Liver (tissue), 9 donors: ENCODE data around the gene ANO7. TPM values are rescaled to one million over a fixed set of nuclear protein-coding genes. Genes with fewer than 3 reads are reported as not detected.
A peak's percentile ranks its signal among the peaks of the same experiment; 100 is the strongest.

Experiments used
- DNase-seq: peaks from one replicate; pipeline ENCODE4 v3.0.0-alpha.2; 2017; ENCODE audit warnings: low spot score
- H3K27ac ChIP-seq, 2 donors: one replicate each; pipeline ENCODE4 v1.7.0; 2013; ENCODE audit warnings: inconsistent platforms in 2 of 2, low read length in 2 of 2, control low read depth in 1 of 2, low read depth in 1 of 2, mild to moderate bottlenecking in 1 of 2
- H3K27me3 ChIP-seq, 4 donors: one replicate each; pipeline versions ENCODE4 v1.6.1 to v1.7.0; 2013; ENCODE audit warnings: low read length in 3 of 4, inconsistent platforms in 1 of 4, mild to moderate bottlenecking in 1 of 4, moderate library complexity in 1 of 4; ENCODE audit not compliant: control insufficient read depth in 4 of 4, insufficient read depth in 4 of 4
- H3K36me3 ChIP-seq, 4 donors: one replicate each; pipeline versions ENCODE4 v1.6.1 to v1.7.0; 2013; ENCODE audit warnings: low read length in 3 of 4, mild to moderate bottlenecking in 3 of 4, low read depth in 1 of 4, moderate library complexity in 1 of 4; ENCODE audit not compliant: control insufficient read depth in 4 of 4, insufficient read depth in 3 of 4
- H3K4me1 ChIP-seq, 4 donors: one replicate each; pipeline versions ENCODE4 v1.6.1 to v1.7.0; 2013; ENCODE audit warnings: low read length in 3 of 4, mild to moderate bottlenecking in 3 of 4, moderate library complexity in 1 of 4; ENCODE audit not compliant: control insufficient read depth in 4 of 4, insufficient read depth in 4 of 4
- H3K4me3 ChIP-seq, 3 donors: one replicate each; pipeline versions ENCODE4 v1.6.1 to v1.7.0; 2013; ENCODE audit warnings: low read length in 3 of 3, control low read depth in 1 of 3, low read depth in 1 of 3, mild to moderate bottlenecking in 1 of 3
- H3K9ac ChIP-seq, 2 donors: one replicate each; pipeline ENCODE4 v1.7.0; 2013; ENCODE audit warnings: low read length in 2 of 2, mild to moderate bottlenecking in 2 of 2, moderate library complexity in 2 of 2, control low read depth in 1 of 2, low read depth in 1 of 2
- H3K9me3 ChIP-seq, 4 donors: one replicate each; pipeline versions ENCODE4 v1.6.1 to v1.7.0; 2013; ENCODE audit warnings: low read length in 3 of 4; ENCODE audit not compliant: control insufficient read depth in 4 of 4
- CTCF ChIP-seq: fragments of 150-350 bp; IDR thresholded peaks from 2 replicates; pipeline ENCODE4 v1.5.1; 2017; ENCODE audit warnings: improper control_type of control experiment, low read depth, low read length; ENCODE audit not compliant: missing input control
- GABPA ChIP-seq, 2 donors: IDR thresholded peaks in 1 of 2; conservative IDR thresholded peaks in 1 of 2; 2 replicates each; pipeline ENCODE4 v1.6.1; 2016; ENCODE audit warnings: antibody characterized with exemption in 2 of 2, mild to moderate bottlenecking in 1 of 2, moderate library complexity in 1 of 2
- HNF4A ChIP-seq, 2 donors: conservative IDR thresholded peaks; 2 replicates each; pipeline ENCODE4 v1.6.1; 2016; ENCODE audit warnings: antibody characterized with exemption in 2 of 2, mild to moderate bottlenecking in 2 of 2
- REST ChIP-seq: IDR thresholded peaks from 2 replicates; pipeline ENCODE4 v1.6.1; 2016; ENCODE audit warnings: antibody characterized with exemption, mild to moderate bottlenecking
- RXRA ChIP-seq, 2 donors: IDR thresholded peaks; 2 replicates each; pipeline ENCODE4 v1.6.1; 2017 to 2018; ENCODE audit warnings: antibody characterized with exemption in 2 of 2, mild to moderate bottlenecking in 1 of 2
- SP1 ChIP-seq: IDR thresholded peaks from 2 replicates; pipeline ENCODE4 v1.6.1; 2018; ENCODE audit warnings: antibody characterized with exemption, mild to moderate bottlenecking
- TAF1 ChIP-seq: conservative IDR thresholded peaks from 2 replicates; pipeline ENCODE4 v1.6.1; 2016; ENCODE audit warnings: antibody characterized with exemption, mild to moderate bottlenecking
- YY1 ChIP-seq: IDR thresholded peaks from 2 replicates; pipeline ENCODE4 v1.6.1; 2016; ENCODE audit warnings: antibody characterized with exemption, mild to moderate bottlenecking
- WGBS: extraction: QIAGEN DNeasy Blood & Tissue Kit; methylation state at CpG from one replicate; pipeline ENCODE4 v1.1.7; 2013; 5-methylcytosine and 5-hydroxymethylcytosine counted together
- polyA plus RNA-seq, 2 donors: library from polyadenylated mRNA; stranded (reverse) in 1 of 2; unstranded in 1 of 2; fragments of 200-250 nt in 1 of 2; fragments of >200 nt in 1 of 2; fragmentation: Nextera tagmentation in 1 of 2; extraction: Ambion mirVana in 1 of 2; gene quantifications; one replicate each; pipeline versions ENCODE4 v1.2.1 to v1.2.3, GENCODE V29; 2013 to 2015
- total RNA-seq, 2 donors: library from RNA; depleted of rRNA; stranded (reverse); fragments of >200 nt; gene quantifications; one replicate each; pipeline ENCODE4 v1.2.3, GENCODE V29; 2014
- TF ChIP-seq, protein P1 (sequence below): IDR thresholded peaks from 2 replicates; pipeline ENCODE4 v1.6.1; 2016; ENCODE audit warnings: antibody characterized with exemption
- TF ChIP-seq, protein P2 (sequence below): IDR thresholded peaks from 2 replicates; pipeline ENCODE4 v1.6.1; 2016; ENCODE audit warnings: antibody characterized with exemption
- donor health status: healthy.
- donor health status: healthy.
- donor health status: healthy.
- donor health status: healthy.
- donor health status: healthy.

ANO7 gene
- total and polyA plus RNA-seq, 4 donors = 0.25 to 0.70 (median 0.45) TPM

DNA sequence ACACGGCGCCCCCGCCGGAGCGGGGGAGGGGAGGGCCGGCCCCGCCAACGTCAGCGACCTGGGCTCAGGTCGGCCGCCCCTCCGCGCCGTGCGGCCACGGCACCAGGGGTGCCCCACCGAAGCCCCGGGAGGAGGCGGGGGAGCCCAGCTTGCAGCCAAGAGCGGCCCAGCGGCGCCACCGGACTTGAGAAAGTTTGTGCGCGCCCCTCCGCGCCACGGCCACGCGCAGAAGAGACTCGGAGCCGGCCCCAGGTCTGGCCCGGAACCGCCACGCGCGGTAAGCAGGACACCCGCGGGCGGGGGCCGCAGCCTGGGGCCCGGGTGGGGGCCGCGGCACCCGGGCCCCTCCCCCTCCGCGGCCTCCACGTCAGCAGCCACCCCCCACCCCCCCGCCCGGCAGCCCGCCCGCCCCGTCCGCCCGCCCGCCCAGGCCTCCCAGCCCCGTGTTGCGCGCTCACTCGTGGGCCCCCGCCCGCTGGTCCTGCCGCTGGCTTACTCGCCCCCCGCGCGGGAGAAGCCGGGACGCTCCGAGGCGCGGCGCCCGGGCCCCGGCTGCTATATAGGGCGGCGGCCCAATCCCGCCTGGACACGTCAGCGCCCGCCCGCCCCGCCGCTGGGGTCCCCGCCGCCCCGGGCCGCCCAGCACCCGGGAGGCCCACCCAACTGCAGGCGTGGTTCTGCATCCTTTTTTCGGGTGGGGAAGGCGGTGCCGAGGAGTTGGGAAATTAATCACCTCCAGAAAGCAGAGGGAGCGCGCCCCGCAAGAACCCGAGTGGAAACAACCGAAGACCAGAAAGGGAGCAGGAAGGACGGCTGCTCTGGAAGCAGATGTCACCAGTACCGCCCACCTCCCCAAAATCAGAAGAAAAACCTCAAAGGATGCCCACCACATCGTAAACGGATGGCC lies 84.1 kb downstream of the ANO7 start:
- Histone ChIP-seq H3K9me3 (no peaks in the 10 kb centered on the region), H3K4me1 (peaks cover 6 to 51% (median 38%) of the 10 kb centered on the region in 4 donors)
- TF ChIP-seq GABPA (IDR thresholded peaks at IDR 0.05 in 1 of 2, conservative IDR thresholded peaks at IDR 0.05 in 1 of 2) (no peak), TAF1 (no peak), CTCF (no peak), SP1 (no peak), REST (no peak), HNF4A (conservative IDR thresholded peaks at IDR 0.05) (no peak), RXRA (IDR thresholded peaks at IDR 0.05) (no peak)
- TF ChIP-seq, protein P1, sequence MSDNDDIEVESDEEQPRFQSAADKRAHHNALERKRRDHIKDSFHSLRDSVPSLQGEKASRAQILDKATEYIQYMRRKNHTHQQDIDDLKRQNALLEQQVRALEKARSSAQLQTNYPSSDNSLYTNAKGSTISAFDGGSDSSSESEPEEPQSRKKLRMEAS = no peak
- TF ChIP-seq, protein P2, sequence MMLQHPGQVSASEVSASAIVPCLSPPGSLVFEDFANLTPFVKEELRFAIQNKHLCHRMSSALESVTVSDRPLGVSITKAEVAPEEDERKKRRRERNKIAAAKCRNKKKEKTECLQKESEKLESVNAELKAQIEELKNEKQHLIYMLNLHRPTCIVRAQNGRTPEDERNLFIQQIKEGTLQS = no peak

GRCh38 chr2:241273210-241274020 lies 84.9 kb downstream of the ANO7 start:
- no peak for TF ChIP-seq SP1
- no peak for TF ChIP-seq YY1
- TF ChIP-seq TAF1 = no peak
- TF ChIP-seq CTCF = peak; percentile 7
- Histone ChIP-seq H3K9ac (peak overlapping the region; percentile 56 to 58), H3K27me3 (no peaks in the 10 kb centered on the region), H3K27ac (peak overlapping the region; percentile 81 to 86), H3K9me3 (no peaks in the 10 kb centered on the region), H3K36me3 (peaks cover 0 to 1% (median 0%) of the 10 kb centered on the region in 4 donors), H3K4me1 (peaks cover 6 to 45% (median 38%) of the 10 kb centered on the region in 4 donors), H3K4me3 (peak overlapping the region; percentile 46 to 95 (median 59))
- WGBS = 64% methylated on average over 21 of the region's 21 CpGs
- no peak for DNase-seq

More for the DNA sequence above, 84.1 kb downstream of the ANO7 start:
- 1% methylated on average over 102 of the region's 102 CpGs for WGBS
- Histone ChIP-seq H3K27ac (peak overlapping the region; percentile 93 to 94), H3K36me3 (peaks cover 0 to 10% (median 4%) of the 10 kb centered on the region in 4 donors), H3K9ac (peak overlapping the region; percentile 58 to 90), H3K4me3 (peak overlapping the region; percentile 90 to 95 (median 92)), H3K27me3 (no peaks in the 10 kb centered on the region)
- DNase-seq = peak; percentile 71
